MM.1S (cell line): Measurements from ENCODE around the gene CHURC1.
A peak's percentile ranks its signal among the peaks of the same experiment; 100 is the strongest.

Experiments
- DNase-seq: peaks from one replicate; pipeline ENCODE4 v3.0.0-alpha.2; 2015
- H2AFZ ChIP-seq: fragments of 300-600 bp; sonication (generic); 2 replicates; pipeline ENCODE4 v1.6.0; 2016; ENCODE audit warnings: antibody characterized with exemption, low read length
- H3F3A ChIP-seq: fragments of 300-600 bp; sonication (generic); 2 replicates; pipeline ENCODE4 v1.6.1; 2016; ENCODE audit warnings: mild to moderate bottlenecking, antibody characterized with exemption, low read length, moderate library complexity, mixed read lengths; ENCODE audit not compliant: insufficient read depth
- H3K27ac ChIP-seq: fragments of 300-600 bp; sonication (generic); 2 replicates; pipeline ENCODE4 v1.5.1; 2016; ENCODE audit warnings: mild to moderate bottlenecking, low read length
- H3K27me3 ChIP-seq: fragments of 300-600 bp; sonication (generic); replicated peaks from 2 replicates; pipeline ENCODE4 v1.6.0; 2016; ENCODE audit warnings: low read length; ENCODE audit not compliant: insufficient read depth
- H3K36me3 ChIP-seq: fragments of 300-600 bp; sonication (generic); replicated peaks from 2 replicates; pipeline ENCODE4 v1.6.1; 2016; ENCODE audit warnings: mild to moderate bottlenecking, low read length, mixed read lengths; ENCODE audit not compliant: insufficient read depth
- H3K4me1 ChIP-seq: fragments of 300-600 bp; sonication (generic); 2 replicates; pipeline ENCODE4 v1.6.1; 2016; ENCODE audit warnings: low read length, mixed read lengths
- H3K4me2 ChIP-seq: fragments of 300-600 bp; sonication (generic); 2 replicates; pipeline ENCODE4 v1.6.0; 2016; ENCODE audit warnings: low read depth, low read length
- H3K4me3 ChIP-seq: fragments of 300-600 bp; sonication (generic); 2 replicates; pipeline ENCODE4 v1.5.1; 2016; ENCODE audit warnings: low read length, mixed read lengths
- H3K79me2 ChIP-seq: fragments of 300-600 bp; sonication (generic); 2 replicates; pipeline ENCODE4 v1.6.1; 2016; ENCODE audit warnings: mixed run types, low read length, mixed read lengths
- H3K9ac ChIP-seq: fragments of 300-600 bp; sonication (generic); 2 replicates; pipeline ENCODE4 v1.6.1; 2016; ENCODE audit warnings: low read length, mixed read lengths
- H3K9me2 ChIP-seq: fragments of 300-600 bp; sonication (generic); replicated peaks from 2 replicates; pipeline ENCODE4 v1.6.1; 2016; ENCODE audit warnings: mild to moderate bottlenecking, low read length, mixed read lengths; ENCODE audit not compliant: insufficient read depth
- H3K9me3 ChIP-seq: fragments of 300-600 bp; sonication (generic); replicated peaks from 2 replicates; pipeline ENCODE4 v1.6.1; 2016; ENCODE audit warnings: mild to moderate bottlenecking, low read length, mixed read lengths; ENCODE audit not compliant: insufficient read depth
- H4K20me1 ChIP-seq: fragments of 300-600 bp; sonication (generic); 2 replicates; pipeline ENCODE4 v1.6.1; 2016; ENCODE audit warnings: mild to moderate bottlenecking, low read length, moderate library complexity, mixed read lengths; ENCODE audit not compliant: insufficient read depth
- CTCF ChIP-seq: fragments of 300-600 bp; sonication (generic); IDR thresholded peaks from 2 replicates; pipeline ENCODE4 v1.5.1; 2016; ENCODE audit warnings: antibody characterized with exemption, low read length, mixed read lengths
- EZH2 ChIP-seq: fragments of 300-600 bp; sonication (generic); optimal IDR thresholded peaks from 2 replicates; pipeline ENCODE3; 2017; ENCODE audit warnings: low read depth, mild to moderate bottlenecking, antibody characterized with exemption, low read length, mixed read lengths
- EZH2phosphoT487 ChIP-seq: fragments of 300-600 bp; sonication (generic); IDR thresholded peaks from 2 replicates; pipeline ENCODE4 v1.6.1; 2018; ENCODE audit warnings: antibody characterized with exemption, low read length

Gene CHURC1

DNA sequence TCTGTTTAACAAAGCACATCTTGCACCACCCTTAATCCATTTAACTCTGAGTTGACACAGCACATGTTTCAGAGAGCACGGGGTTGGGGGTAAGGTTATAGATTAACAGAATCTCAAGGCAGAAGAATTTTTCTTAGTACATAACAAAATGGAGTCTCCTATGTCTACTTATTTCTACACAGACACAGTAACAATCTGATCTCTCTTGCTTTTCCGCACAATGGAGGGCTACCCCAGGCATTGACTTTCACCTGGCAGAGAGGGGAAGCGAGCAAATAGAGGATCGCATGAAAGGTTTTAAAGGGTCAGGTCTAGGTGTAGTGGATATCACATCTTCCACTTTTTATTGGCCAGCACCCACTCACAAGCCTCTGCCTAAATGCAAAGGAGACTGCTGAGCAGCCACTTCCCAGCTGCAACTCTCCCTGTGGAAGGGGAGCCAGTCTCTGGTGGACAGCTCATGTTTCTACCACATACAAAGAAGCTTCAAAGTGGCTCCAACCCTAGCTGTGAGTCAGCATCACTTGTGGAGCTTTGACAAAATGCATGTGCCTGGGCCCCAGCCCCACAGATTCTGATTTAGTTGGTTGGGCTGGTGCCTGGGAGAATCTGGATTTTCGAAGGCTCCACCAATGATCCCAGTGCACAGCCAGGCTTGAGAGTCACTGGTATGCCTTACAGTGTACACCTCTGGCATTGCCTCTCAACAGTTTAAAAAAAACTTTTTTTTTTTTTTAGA is 65.2 kb downstream of the CHURC1 start:
- H3K36me3 ChIP-seq, result no peaks in the 10 kb centered on the region
- no peaks in the 10 kb centered on the region for H3K9me2 ChIP-seq
- no peaks in the 10 kb centered on the region for H3F3A ChIP-seq
- no peaks in the 10 kb centered on the region for H3K4me1 ChIP-seq
- no peaks in the 10 kb centered on the region for H4K20me1 ChIP-seq
- H2AFZ ChIP-seq, result no peak overlapping the region
- no peak overlapping the region for H3K4me2 ChIP-seq
- no peak overlapping the region for H3K27ac ChIP-seq
- no peak for TF ChIP-seq EZH2phosphoT487
- no peak for TF ChIP-seq CTCF
- TF ChIP-seq EZH2, result no peak
- no peak overlapping the region for H3K4me3 ChIP-seq
- no peak for DNase-seq
- H3K9ac ChIP-seq, result no peak overlapping the region
- no peaks in the 10 kb centered on the region for H3K27me3 ChIP-seq
- H3K9me3 ChIP-seq, result no peaks in the 10 kb centered on the region
- no peaks in the 10 kb centered on the region for H3K79me2 ChIP-seq

GRCh38 chr14:64983439-64984310 is 69.4 kb downstream of the CHURC1 start:
- H3K4me1 ChIP-seq, result peaks cover 4% of the 10 kb centered on the region; the same call in 1 of the 2 replicates
- H3K27ac ChIP-seq, result no peak overlapping the region
- H3K9ac ChIP-seq, result no peak overlapping the region
- H3F3A ChIP-seq, result no peaks in the 10 kb centered on the region
- H3K36me3 ChIP-seq, result no peaks in the 10 kb centered on the region
- TF ChIP-seq EZH2phosphoT487 (no peak), CTCF (peak; percentile 46)
- peak; percentile 50 for DNase-seq
- no peaks in the 10 kb centered on the region for H3K9me3 ChIP-seq
- H3K27me3 ChIP-seq, result no peaks in the 10 kb centered on the region
- H3K4me2 ChIP-seq, result peak overlapping the region; percentile 73; the same call in 1 of the 2 replicates
- 0 out of 2 replicates have a peak overlapping the region, but pooled peaks have one; percentile 27 for H2AFZ ChIP-seq
- H4K20me1 ChIP-seq, result no peaks in the 10 kb centered on the region
- peak overlapping the region; percentile 37; the same call in 1 of the 2 replicates for H3K4me3 ChIP-seq
- peaks cover 16% of the 10 kb centered on the region for H3K79me2 ChIP-seq
- H3K9me2 ChIP-seq, result no peaks in the 10 kb centered on the region
